ENCODE data around the gene OIP5.
"Not testable (repeated sequence)": the region's sequence is repeated elsewhere in the genome, so short reads cannot be mapped to it uniquely, and the experiment has no call there.

OIP5 gene

DNA sequence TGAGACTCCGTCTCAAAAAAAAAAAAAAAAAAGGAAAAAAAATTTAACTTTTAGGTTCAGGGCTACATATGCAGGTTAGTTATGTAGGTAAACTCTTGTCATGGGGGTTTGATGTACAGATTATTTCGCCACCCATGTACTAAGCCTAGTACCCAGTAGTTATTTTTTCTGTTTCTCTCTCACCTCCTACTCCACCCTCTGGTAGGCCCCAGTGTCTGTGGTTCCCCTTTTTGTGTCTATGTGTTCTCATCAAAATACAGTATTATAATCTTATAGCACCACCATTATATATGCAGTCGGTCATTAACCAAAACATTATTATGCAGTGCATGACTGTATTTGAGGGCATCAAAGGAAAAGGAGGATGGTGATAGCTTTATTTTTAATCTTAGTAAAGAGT lies 54.1 kb downstream of the OIP5 start:
- no peaks in the 10 kb centered on the region for H3K9me3 ChIP-seq (ENCODE audit: control insufficient read depth, low read length)
- no peaks in the 10 kb centered on the region for H3K27me3 ChIP-seq (ENCODE audit: control insufficient read depth, insufficient read depth, low read length)
- peaks cover 12% of the 10 kb centered on the region for H3K4me1 ChIP-seq (ENCODE audit: control insufficient read depth, insufficient read depth, low read length)
- H3K4me3 ChIP-seq (ENCODE audit: low read length) = no peak overlapping the region
- peaks cover 12% of the 10 kb centered on the region for H3K36me3 ChIP-seq (ENCODE audit: control insufficient read depth, insufficient read depth, low read length)
- H3K9ac ChIP-seq (ENCODE audit: low read length) = no peak overlapping the region

DNA sequence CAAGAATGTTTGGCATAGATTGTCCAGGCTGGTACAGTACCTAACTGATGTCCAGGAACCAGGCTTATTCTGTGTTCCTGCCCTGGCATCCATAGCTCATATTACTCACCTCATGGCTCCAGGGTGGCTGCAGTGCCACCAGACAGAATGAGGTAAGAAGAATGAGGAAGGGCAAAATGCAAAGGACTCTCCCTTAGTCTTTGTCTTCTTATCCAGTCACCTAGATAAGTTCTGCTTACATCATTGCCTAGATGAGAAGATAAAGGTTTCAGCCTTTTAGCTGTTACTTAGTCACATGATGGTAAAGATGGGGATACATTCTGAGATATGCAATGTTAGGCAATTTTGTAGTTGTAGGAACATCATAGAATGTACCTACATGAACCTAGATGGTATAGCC lies 55.6 kb downstream of the OIP5 start:
- Histone ChIP-seq H3K9me3 (ENCODE audit: control insufficient read depth, low read length) (no peaks in the 10 kb centered on the region), H3K9ac (ENCODE audit: low read length) (no peak overlapping the region), H3K27me3 (ENCODE audit: control insufficient read depth, insufficient read depth, low read length) (no peaks in the 10 kb centered on the region), H3K4me3 (ENCODE audit: low read length) (no peak overlapping the region), H3K36me3 (ENCODE audit: control insufficient read depth, insufficient read depth, low read length) (peaks cover 12% of the 10 kb centered on the region), H3K4me1 (ENCODE audit: control insufficient read depth, insufficient read depth, low read length) (peaks cover 10% of the 10 kb centered on the region)

DNA sequence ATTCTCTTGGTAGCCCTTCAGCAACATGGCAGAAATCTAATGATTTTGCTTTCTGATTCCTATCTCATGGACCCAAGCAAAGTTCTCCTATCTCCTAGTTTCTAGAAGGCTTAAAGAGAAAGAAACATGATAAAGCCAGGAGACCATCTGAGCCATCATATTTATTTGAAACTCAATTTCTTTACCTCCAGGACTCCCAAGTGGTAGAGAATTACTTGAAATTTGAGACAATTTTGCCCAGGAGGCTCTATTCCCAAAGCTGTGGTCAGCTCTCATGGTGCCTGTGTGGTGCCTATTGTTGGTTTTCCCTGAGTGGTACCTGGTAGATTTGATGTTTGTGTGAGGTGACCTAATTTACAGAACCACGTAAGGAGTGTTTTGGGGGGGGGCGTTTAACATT lies 62.5 kb downstream of the OIP5 start:
- H3K9ac ChIP-seq (ENCODE audit: low read length) = no peak overlapping the region
- no peaks in the 10 kb centered on the region for H3K4me1 ChIP-seq (ENCODE audit: control insufficient read depth, insufficient read depth, low read length)
- H3K27me3 ChIP-seq (ENCODE audit: control insufficient read depth, insufficient read depth, low read length) = no peaks in the 10 kb centered on the region
- no peaks in the 10 kb centered on the region for H3K36me3 ChIP-seq (ENCODE audit: control insufficient read depth, insufficient read depth, low read length)
- no peak overlapping the region for H3K4me3 ChIP-seq (ENCODE audit: low read length)
- H3K9me3 ChIP-seq (ENCODE audit: control insufficient read depth, low read length) = no peaks in the 10 kb centered on the region

DNA sequence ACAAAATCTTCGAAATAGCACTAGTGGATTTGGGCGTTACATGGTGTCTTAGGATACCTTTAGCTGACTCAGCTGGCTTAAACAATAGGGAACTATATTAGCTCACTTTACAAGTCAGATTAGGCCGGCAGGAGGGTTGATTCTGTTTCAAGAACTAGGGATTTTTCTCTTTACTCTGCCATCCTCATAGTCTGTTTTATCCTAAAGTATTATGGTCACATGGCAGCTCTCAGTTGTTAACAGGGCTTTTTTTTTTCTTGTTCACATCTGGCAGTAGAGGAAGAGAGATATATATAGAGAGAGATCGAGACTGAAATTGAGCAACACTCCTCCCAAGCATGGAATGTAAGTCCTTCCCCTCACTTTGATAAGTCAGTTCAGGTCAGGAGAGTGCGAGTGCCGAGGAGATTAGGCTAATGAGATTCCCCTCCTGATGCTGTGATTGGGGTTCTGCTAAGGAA lies 68.5 kb downstream of the OIP5 start:
- H3K9ac ChIP-seq (ENCODE audit: low read length) = no peak overlapping the region
- no peaks in the 10 kb centered on the region for H3K9me3 ChIP-seq (ENCODE audit: control insufficient read depth, low read length)
- H3K4me3 ChIP-seq (ENCODE audit: low read length) = no peak overlapping the region
- H3K4me1 ChIP-seq (ENCODE audit: control insufficient read depth, insufficient read depth, low read length) = peaks cover 18% of the 10 kb centered on the region
- H3K36me3 ChIP-seq (ENCODE audit: control insufficient read depth, insufficient read depth, low read length) = no peaks in the 10 kb centered on the region
- no peaks in the 10 kb centered on the region for H3K27me3 ChIP-seq (ENCODE audit: control insufficient read depth, insufficient read depth, low read length)

DNA sequence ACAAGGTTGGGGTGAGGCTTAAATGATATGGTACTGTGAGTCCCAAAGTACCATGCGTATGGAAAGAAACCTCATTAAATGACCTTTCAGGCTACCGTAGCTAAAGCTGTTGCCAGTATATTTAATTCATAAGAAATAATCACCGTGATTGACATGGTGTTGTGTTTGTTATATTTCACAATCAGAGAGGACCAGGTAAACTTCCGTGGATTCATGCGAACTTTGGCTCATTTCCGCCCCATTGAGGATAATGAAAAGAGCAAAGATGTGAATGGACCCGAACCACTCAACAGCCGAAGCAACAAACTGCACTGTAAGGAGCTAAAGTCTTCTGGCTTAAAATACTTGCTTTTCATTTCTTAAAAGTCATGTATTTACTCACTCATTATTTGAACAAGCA lies 69.8 kb downstream of the OIP5 start:
- H3K9ac ChIP-seq (ENCODE audit: low read length) = no peak overlapping the region
- no peaks in the 10 kb centered on the region for H3K27me3 ChIP-seq (ENCODE audit: control insufficient read depth, insufficient read depth, low read length)

DNA sequence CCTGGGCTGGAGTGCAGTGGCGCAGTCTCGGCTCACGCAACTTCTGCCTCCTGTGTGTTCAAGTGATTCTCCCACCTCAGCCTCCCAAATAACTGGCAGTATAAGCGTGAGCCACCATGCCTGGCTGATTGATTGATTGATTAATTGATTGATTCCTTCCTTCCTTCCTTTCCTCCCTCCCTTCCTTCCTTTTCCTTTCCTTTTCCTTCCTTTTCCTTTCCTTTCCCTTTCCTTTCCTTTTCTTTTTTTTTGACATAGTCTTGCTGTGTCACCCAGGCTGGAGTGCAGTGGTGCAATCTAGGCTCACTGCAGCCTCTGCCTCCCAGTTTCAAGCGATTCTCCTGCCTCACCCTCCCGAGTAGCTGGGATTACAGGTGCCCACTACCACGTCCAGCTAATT lies 71.5 kb downstream of the OIP5 start:
- not testable (repeated sequence) for H3K27me3 ChIP-seq (ENCODE audit: control insufficient read depth, insufficient read depth, low read length); H3K36me3 ChIP-seq (ENCODE audit: control insufficient read depth, insufficient read depth, low read length); H3K9ac ChIP-seq (ENCODE audit: low read length); H3K9me3 ChIP-seq (ENCODE audit: control insufficient read depth, low read length); H3K4me3 ChIP-seq (ENCODE audit: low read length)
- peaks cover 37% of the 10 kb centered on the region for H3K4me1 ChIP-seq (ENCODE audit: control insufficient read depth, insufficient read depth, low read length)

More for the DNA sequence above, 69.8 kb downstream of the OIP5 start:
- Histone ChIP-seq H3K4me3 (ENCODE audit: low read length) (no peak overlapping the region), H3K36me3 (ENCODE audit: control insufficient read depth, insufficient read depth, low read length) (no peaks in the 10 kb centered on the region), H3K4me1 (ENCODE audit: control insufficient read depth, insufficient read depth, low read length) (peaks cover 25% of the 10 kb centered on the region), H3K9me3 (ENCODE audit: control insufficient read depth, low read length) (no peaks in the 10 kb centered on the region)

DNA sequence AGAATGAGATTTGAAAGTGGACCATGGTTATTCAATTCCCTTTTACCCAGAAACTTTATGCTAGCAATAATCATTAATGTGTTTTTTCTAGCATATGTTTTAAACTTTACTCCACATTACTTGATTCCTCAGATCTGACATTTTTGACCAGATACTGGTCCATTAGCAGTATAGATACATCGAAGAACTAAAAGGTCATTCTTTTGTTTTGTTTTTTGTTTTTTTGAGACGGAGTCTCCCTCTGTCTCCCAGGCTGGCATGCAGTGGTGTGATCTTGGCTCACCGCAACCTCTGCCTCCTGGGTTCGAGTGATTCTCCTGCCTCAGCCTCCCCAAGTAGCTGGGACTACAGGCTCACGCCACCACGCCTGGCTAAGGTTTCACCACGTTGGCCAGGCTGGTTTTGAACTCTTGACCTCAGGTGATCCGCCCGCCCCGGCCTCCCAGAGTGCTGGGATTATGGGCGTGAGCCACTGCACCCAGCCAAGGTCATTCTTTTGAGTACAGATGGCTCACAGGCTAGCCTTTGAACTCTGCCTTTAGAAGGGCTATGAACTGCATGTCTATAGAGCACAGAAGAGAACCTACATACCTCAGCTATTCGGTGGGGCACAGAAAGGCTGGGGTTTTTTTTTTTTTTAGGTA lies 72.7 kb downstream of the OIP5 start:
- H3K4me1 ChIP-seq (ENCODE audit: control insufficient read depth, insufficient read depth, low read length) = peaks cover 41% of the 10 kb centered on the region

More for the DNA sequence above, 72.7 kb downstream of the OIP5 start:
- Histone ChIP-seq H3K9ac (ENCODE audit: low read length) (no peak overlapping the region), H3K27me3 (ENCODE audit: control insufficient read depth, insufficient read depth, low read length) (no peaks in the 10 kb centered on the region), H3K4me3 (ENCODE audit: low read length) (no peak overlapping the region), H3K36me3 (ENCODE audit: control insufficient read depth, insufficient read depth, low read length) (no peaks in the 10 kb centered on the region), H3K9me3 (ENCODE audit: control insufficient read depth, low read length) (no peaks in the 10 kb centered on the region)
